NCI-H2081 treated with DMSO at 0.1 percent for 48 hours (cell line): ENCODE data around the gene CDKL2.
"Not testable (repeated sequence)": the region's sequence is repeated elsewhere in the genome, so short reads cannot be mapped to it uniquely, and the experiment has no call there.

Experiments
- DNase-seq: peaks from one replicate; lab custom pipeline; 2025; lab: John Stamatoyannopoulos, UW

Gene CDKL2

GRCh38 chr4:75630174-75630936 lies at the start of gene CDKL2:
TSS of gene CDKL2 (minus strand) at chr4:75630528. CDS start at chr4:75625988, 4,540 bp downstream.
- peak; percentile 57 for DNase-seq

GRCh38 chr4:75678965-75679364 lies 48.6 kb upstream of the CDKL2 start:
- no peak for DNase-seq

GRCh38 chr4:75678473-75678872 lies 48.1 kb upstream of the CDKL2 start:
- DNase-seq, result no peak

- DNase-seq, result no peak
Observed at GRCh38 chr4:75675004-75675531, 44.7 kb upstream of the CDKL2 start.

GRCh38 chr4:75673959-75674328 lies 43.6 kb upstream of the CDKL2 start:
- DNase-seq, result no peak

GRCh38 chr4:75673027-75673958 lies 43.0 kb upstream of the CDKL2 start, which contains the start of gene G3BP2:
TSS of gene G3BP2 (minus strand) at chr4:75673411. CDS start at chr4:75662025, 11,386 bp downstream.
- peak; percentile 84 for DNase-seq

GRCh38 chr4:75672461-75673026 lies 42.2 kb upstream of the CDKL2 start:
- DNase-seq, result no peak

- no peak for DNase-seq
Observed at GRCh38 chr4:75671802-75672421, 41.6 kb upstream of the CDKL2 start.

- no peak for DNase-seq
Observed at GRCh38 chr4:75668596-75668995, 38.3 kb upstream of the CDKL2 start.

- not testable (repeated sequence) for DNase-seq
Observed at GRCh38 chr4:75667636-75668035, 37.3 kb upstream of the CDKL2 start.

- DNase-seq, result no peak
Observed at GRCh38 chr4:75666299-75666698, 36.0 kb upstream of the CDKL2 start.

- not testable (repeated sequence) for DNase-seq
Observed at GRCh38 chr4:75664604-75665003, 34.3 kb upstream of the CDKL2 start.

GRCh38 chr4:75662626-75663025 lies 32.3 kb upstream of the CDKL2 start:
- DNase-seq, result no peak

- DNase-seq, result no peak
Observed at GRCh38 chr4:75660491-75660890, 30.2 kb upstream of the CDKL2 start.

- DNase-seq, result no peak
Observed at GRCh38 chr4:75659512-75660031, 29.2 kb upstream of the CDKL2 start.

- DNase-seq, result no peak
Observed at GRCh38 chr4:75658876-75659275, 28.5 kb upstream of the CDKL2 start.

- no peak for DNase-seq
Observed at GRCh38 chr4:75655562-75655961, 25.2 kb upstream of the CDKL2 start.

GRCh38 chr4:75654905-75655304 lies 24.6 kb upstream of the CDKL2 start:
- no peak for DNase-seq

GRCh38 chr4:75653845-75654503 lies 23.6 kb upstream of the CDKL2 start:
- no peak for DNase-seq

GRCh38 chr4:75644095-75644494 lies 13.8 kb upstream of the CDKL2 start:
- DNase-seq, result no peak

GRCh38 chr4:75643651-75644050 lies 13.3 kb upstream of the CDKL2 start:
- no peak for DNase-seq
